HCT116 (cell line): Measurements from ENCODE around the gene SLC25A12. TPM values are rescaled to one million over a fixed set of nuclear protein-coding genes. Genes with fewer than 3 reads are reported as not detected.

Experiments used
- ATAC-seq: fragments of 200-7000 bp; cut with Tn5 transposase; 2 replicates; pipeline ENCODE4 v1.9.1; 2020; ENCODE audit warnings: mild to moderate bottlenecking, moderate library complexity
- BruUV-seq: library from RNA; stranded (reverse); fragments of 400-500 nt; replicated peaks from 2 replicates; lab custom pipeline; 2021; lab: Mats Ljungman, UMichigan
- CTCF ChIA-PET: fragments of 300-600 bp; sonication (Branson Sonifier 250); formaldehyde crosslinking; loops from one replicate; lab custom pipeline; 2021; ENCODE audit warnings: antibody characterized with exemption; lab: Charles Lee
- POLR2A ChIA-PET: fragments of 300-600, 350-600 bp; sonication (Branson Sonifier 250); formaldehyde crosslinking; loops from one replicate; lab custom pipeline; 2021; ENCODE audit warnings: antibody characterized with exemption; lab: Charles Lee
- RAD21 ChIA-PET, 2 experiments: fragments of 300-600 bp; sonication (Branson Sonifier 250); formaldehyde crosslinking; loops; one replicate each; lab custom pipeline; 2023; ENCODE audit warnings: low total read pairs in 2 of 2; ENCODE audit not compliant: uncharacterized antibody in 2 of 2, unreplicated experiment in 2 of 2, low non-redundant PET in 1 of 2; lab: Charles Lee
- DNase-seq: peaks from one replicate; pipeline ENCODE4 v3.0.0-alpha.2; 2010; ENCODE audit warnings: low read depth, low spot score
- H2AFZ ChIP-seq: fragments of 200-600 bp; shearing (Covaris generic), sonication (generic); 2 replicates; pipeline ENCODE4 v1.6.1; 2017; ENCODE audit warnings: low read depth, mixed run types, mixed read lengths, antibody characterized with exemption, low read length; ENCODE audit not compliant: poor library complexity, severe bottlenecking
- H3K27ac ChIP-seq: 2 replicates; pipeline ENCODE4 v1.5.1; 2012; ENCODE audit warnings: low read depth, low read length
- H3K27me3 ChIP-seq: fragments of 200-600 bp; sonication (generic); 2 replicates; pipeline ENCODE4 v1.6.1; 2016; ENCODE audit warnings: mixed run types, low read length, mixed read lengths; ENCODE audit not compliant: insufficient read depth
- H3K36me3 ChIP-seq, 2 experiments: fragments of 200-500 bp in 1 of 2; fragments of 200-600 bp in 1 of 2; sonication (Bioruptor generic) in 1 of 2; sonication (generic) in 1 of 2; 2 replicates each; pipeline versions ENCODE4 v1.5.1 to v1.6.1; 2014 to 2016; ENCODE audit warnings: low read length in 2 of 2, inconsistent platforms in 1 of 2, mixed read lengths in 1 of 2, mixed run types in 1 of 2; ENCODE audit not compliant: insufficient read depth in 2 of 2, control insufficient read depth in 1 of 2
- H3K4me1 ChIP-seq, 2 experiments: fragments of 200-600 bp in 1 of 2; sonication (generic) in 1 of 2; 2 replicates each; pipeline versions ENCODE4 v1.5.1 to v1.6.1; 2012 to 2017; ENCODE audit warnings: low read length in 2 of 2, inconsistent platforms in 1 of 2, mild to moderate bottlenecking in 1 of 2, mixed read lengths in 1 of 2, mixed run types in 1 of 2, moderate library complexity in 1 of 2; ENCODE audit not compliant: insufficient read depth in 2 of 2, control insufficient read depth in 1 of 2
- H3K4me2 ChIP-seq: fragments of 200-600 bp; sonication (generic); 2 replicates; pipeline ENCODE4 v1.6.1; 2017; ENCODE audit warnings: mixed run types, low read length, mixed read lengths
- H3K4me3 ChIP-seq, 2 experiments: fragments of 200-600 bp in 1 of 2; sonication (generic) in 1 of 2; replicated peaks in 1 of 2; 2 replicates each; pipeline ENCODE4 v1.5.1; 2011 to 2016; ENCODE audit warnings: low read length in 2 of 2, control low read depth in 1 of 2, low read depth in 1 of 2, mild to moderate bottlenecking in 1 of 2, mixed read lengths in 1 of 2, mixed run types in 1 of 2
- H3K79me2 ChIP-seq: fragments of 200-600 bp; sonication (generic); 2 replicates; pipeline ENCODE4 v1.6.1; 2017; ENCODE audit warnings: mild to moderate bottlenecking, mixed run types, low read length, moderate library complexity, mixed read lengths; ENCODE audit not compliant: insufficient read depth
- H3K9ac ChIP-seq: fragments of 200-600 bp; sonication (generic); 2 replicates; pipeline ENCODE4 v1.6.1; 2016; ENCODE audit warnings: low read length, mixed read lengths
- H3K9me2 ChIP-seq: fragments of 200-600 bp; sonication (generic), shearing (Covaris generic); 2 replicates; pipeline ENCODE4 v1.6.1; 2017; ENCODE audit warnings: mixed run types, mild to moderate bottlenecking, moderate library complexity; ENCODE audit not compliant: insufficient read depth
- H3K9me3 ChIP-seq, 2 experiments: fragments of 200-500 bp in 1 of 2; fragments of 200-600 bp in 1 of 2; sonication (Bioruptor generic) in 1 of 2; sonication (generic) in 1 of 2; 2 replicates each; pipeline ENCODE4 v1.6.1; 2014 to 2017; ENCODE audit warnings: low read length in 2 of 2, mixed read lengths in 2 of 2, inconsistent platforms in 1 of 2, low read depth in 1 of 2, mild to moderate bottlenecking in 1 of 2, mixed run types in 1 of 2, moderate library complexity in 1 of 2; ENCODE audit not compliant: control insufficient read depth in 1 of 2, insufficient read depth in 1 of 2
- H4K20me1 ChIP-seq: fragments of 200-600 bp; sonication (generic), shearing (Covaris generic); 2 replicates; pipeline ENCODE4 v1.6.1; 2017; ENCODE audit warnings: mixed run types, mild to moderate bottlenecking, moderate library complexity; ENCODE audit not compliant: insufficient read depth
- ATF3 ChIP-seq: IDR thresholded peaks from 2 replicates; pipeline ENCODE4 v1.6.1; 2012
- CBX3 ChIP-seq: IDR thresholded peaks from 2 replicates; pipeline ENCODE4 v1.6.1; 2012; ENCODE audit warnings: low read depth
- CEBPB ChIP-seq: IDR thresholded peaks from 2 replicates; pipeline ENCODE4 v1.6.1; 2012; ENCODE audit warnings: low read depth
- CTCF ChIP-seq, 3 experiments: fragments of 200-600 bp in 1 of 3; sonication (generic) in 1 of 3; IDR thresholded peaks in 2 of 3; conservative IDR thresholded peaks in 1 of 3; 2 replicates each; pipeline ENCODE4 v1.5.1; 2012 to 2017; ENCODE audit warnings: low read depth in 2 of 3, low read length in 2 of 3, antibody characterized with exemption in 1 of 3, borderline replicate concordance in 1 of 3, control low read depth in 1 of 3, mild to moderate bottlenecking in 1 of 3, mixed read lengths in 1 of 3, mixed run types in 1 of 3, moderate library complexity in 1 of 3; ENCODE audit not compliant: insufficient read depth in 1 of 3
- EGR1 ChIP-seq: IDR thresholded peaks from 2 replicates; pipeline ENCODE4 v1.6.1; 2012; ENCODE audit warnings: low read depth
- EZH2 ChIP-seq: fragments of 200-600 bp; sonication (generic); IDR thresholded peaks from 2 replicates; pipeline ENCODE4 v1.6.1; 2017; ENCODE audit warnings: antibody characterized with exemption, mixed run types
- FOSL1 ChIP-seq: IDR thresholded peaks from 2 replicates; pipeline ENCODE4 v1.6.1; 2012; ENCODE audit warnings: low read depth
- JUND ChIP-seq: IDR thresholded peaks from 2 replicates; pipeline ENCODE4 v1.6.1; 2012
- POLR2A ChIP-seq: IDR thresholded peaks from 2 replicates; pipeline ENCODE4 v1.7.0; 2011; ENCODE audit warnings: borderline replicate concordance; ENCODE audit not compliant: insufficient read depth, insufficient read length; ENCODE audit errors: extremely low read depth
- POLR2AphosphoS5 ChIP-seq: IDR thresholded peaks from 2 replicates; pipeline ENCODE4 v1.6.1; 2011; ENCODE audit warnings: mild to moderate bottlenecking, low read depth, low read length, moderate library complexity
- RAD21 ChIP-seq: IDR thresholded peaks from 2 replicates; pipeline ENCODE4 v1.6.1; 2012; ENCODE audit warnings: low read depth, mild to moderate bottlenecking
- REST ChIP-seq: IDR thresholded peaks from 2 replicates; pipeline ENCODE4 v1.6.1; 2012; ENCODE audit warnings: low read depth
- SIN3A ChIP-seq: IDR thresholded peaks from 2 replicates; pipeline ENCODE4 v1.6.1; 2012; ENCODE audit warnings: low read depth
- SP1 ChIP-seq: IDR thresholded peaks from 2 replicates; pipeline ENCODE4 v1.6.1; 2012; ENCODE audit warnings: low read depth
- SRF ChIP-seq: IDR thresholded peaks from 2 replicates; pipeline ENCODE4 v1.6.1; 2012; ENCODE audit warnings: low read depth
- TCF7L2 ChIP-seq: IDR thresholded peaks from 2 replicates; pipeline ENCODE4 v1.7.0; 2011; ENCODE audit warnings: borderline replicate concordance, inconsistent platforms; ENCODE audit not compliant: insufficient read depth, insufficient read length; ENCODE audit errors: extremely low read depth
- ZBTB33 ChIP-seq: IDR thresholded peaks from 2 replicates; pipeline ENCODE4 v1.6.1; 2011; ENCODE audit warnings: mild to moderate bottlenecking, low read length, moderate library complexity; ENCODE audit not compliant: insufficient replicate concordance; ENCODE audit errors: extremely low read depth
- ZFX ChIP-seq: fragments of 450-650 bp; IDR thresholded peaks from 2 replicates; pipeline ENCODE4 v1.6.1; 2017
- ZNF274 ChIP-seq: fragments of 200-500 bp; sonication (Bioruptor generic); IDR thresholded peaks from 2 replicates; pipeline ENCODE4 v1.6.1; 2014; ENCODE audit warnings: mild to moderate bottlenecking, low read depth, low read length, inconsistent platforms
- intact Hi-C: fragments of 100-400 bp; cut with micrococcal nuclease; formaldehyde crosslinking; loops from 2 replicates; pipeline ENCODE4 v1.10.0; 2022
- total RNA-seq: library from RNA; stranded (reverse); gene quantifications from one replicate; pipeline ENCODE4 v1.2.1, GENCODE V29; 2021; ENCODE audit not compliant: unreplicated experiment

The SLC25A12 gene
- total RNA-seq, 1 experiment from 2014 or later: 16.0 TPM

- POLR2A ChIA-PET: no interaction called here
- Histone ChIP-seq H3K4me2 (no peak overlapping the region), H3K4me1 (no peaks in the 10 kb centered on the region), H3K9me2 (no peaks in the 10 kb centered on the region), H4K20me1 (no peaks in the 10 kb centered on the region), H3K9me3 (no peaks in the 10 kb centered on the region), H2AFZ (no peak overlapping the region), H3K4me3 (no peak overlapping the region), H3K9ac (no peak overlapping the region), H3K27ac (no peak overlapping the region), H3K79me2 (peaks cover 23% of the 10 kb centered on the region), H3K36me3 (no peaks in the 10 kb centered on the region), H3K27me3 (no peaks in the 10 kb centered on the region)
- DNase-seq (no peak), ATAC-seq (no peak)
- RAD21 ChIA-PET: no interaction called here
- no peak for TF ChIP-seq CTCF (IDR thresholded peaks at IDR 0.05 in 2 of 3, conservative IDR thresholded peaks at IDR 0.05 in 1 of 3; ENCODE audit: borderline replicate concordance in 1 of 3, insufficient read depth in 1 of 3, low read depth in 2 of 3, low read length in 2 of 3)
- TF ChIP-seq EZH2: no peak
- TF ChIP-seq POLR2AphosphoS5: no peak
- TF ChIP-seq SP1: no peak
- no peak for TF ChIP-seq CBX3
- no peak for TF ChIP-seq TCF7L2
- no peak for TF ChIP-seq SIN3A
- TF ChIP-seq REST: no peak
- TF ChIP-seq FOSL1: no peak
- TF ChIP-seq ATF3: no peak
- no peak for TF ChIP-seq EGR1
- TF ChIP-seq RAD21: no peak
- no peak for TF ChIP-seq ZBTB33
- TF ChIP-seq ZNF274: no peak
- no peak for TF ChIP-seq ZFX
- no peak for TF ChIP-seq SRF
- no peak for TF ChIP-seq POLR2A
- TF ChIP-seq CEBPB: no peak
- TF ChIP-seq JUND: no peak
- no TSS peak for BruUV-seq
- CTCF ChIA-PET: no interaction called here
- intact Hi-C loops: no loop called here
Measured at GRCh38 chr2:171874963-171875362, 19.1 kb downstream of the SLC25A12 start.
